Upper lobe of left lung (tissue), 6 donors: ENCODE data around the gene TSPAN31. TPM values are rescaled to one million over a fixed set of nuclear protein-coding genes. Genes with fewer than 3 reads are reported as not detected.

Experiments
- ATAC-seq, 2 donors: fragments of 200-7000 bp; cut with Tn5 transposase; one replicate each; pipeline ENCODE4 v1.9.1; 2022; ENCODE audit warnings: mild to moderate bottlenecking in 2 of 2, moderate library complexity in 2 of 2; ENCODE audit not compliant: low FRiP score in 2 of 2
- DNase-seq, 2 donors: peaks; one replicate each; pipeline ENCODE4 v3.0.0-alpha.2; 2019 to 2020
- H3K27ac ChIP-seq, 4 donors: fragments of 200-600 bp; sonication (generic); one replicate each; pipeline ENCODE4 v1.5.1; 2016 to 2019
- H3K27me3 ChIP-seq, 4 donors: fragments of 200-600 bp; sonication (generic); one replicate each; pipeline ENCODE4 v1.5.1; 2017 to 2019
- H3K36me3 ChIP-seq, 4 donors: fragments of 200-600 bp; sonication (generic); one replicate each; pipeline ENCODE4 v1.5.1; 2016 to 2019
- H3K4me1 ChIP-seq, 4 donors: fragments of 200-600 bp; sonication (generic); one replicate each; pipeline ENCODE4 v1.5.1; 2018 to 2019
- H3K4me3 ChIP-seq, 4 donors: fragments of 200-600 bp; sonication (generic); one replicate each; pipeline ENCODE4 v1.5.1; 2017 to 2019; ENCODE audit warnings: mild to moderate bottlenecking in 2 of 4, moderate library complexity in 1 of 4
- H3K9me3 ChIP-seq, 4 donors: fragments of 200-600 bp; sonication (generic); one replicate each; pipeline ENCODE4 v1.5.1; 2018 to 2019
- CTCF ChIP-seq, 6 experiments: fragments of 450-650 bp in 4 of 6; fragments of 200-600 bp in 2 of 6; sonication (generic) in 2 of 6; IDR thresholded peaks; one replicate each; pipeline ENCODE4 v1.5.1; 2016 to 2019; ENCODE audit warnings: antibody characterized with exemption in 6 of 6
- EP300 ChIP-seq, 4 donors: sonication (generic); formaldehyde crosslinking; IDR thresholded peaks; one replicate each; pipeline ENCODE4 v1.5.1; 2017; ENCODE audit warnings: antibody characterized with exemption in 4 of 4, control low read depth in 2 of 4
- POLR2A ChIP-seq, 4 donors: fragments of 450-650 bp; IDR thresholded peaks; one replicate each; pipeline ENCODE4 v1.5.1; 2016 to 2017; ENCODE audit warnings: antibody characterized with exemption in 4 of 4, mild to moderate bottlenecking in 2 of 4
- POLR2AphosphoS5 ChIP-seq, 2 donors: sonication (generic); formaldehyde crosslinking; IDR thresholded peaks; one replicate each; pipeline ENCODE4 v1.5.1; 2017; ENCODE audit warnings: antibody characterized with exemption in 2 of 2
- WGBS, 2 donors: methylation state at CpG; one replicate each; pipeline ENCODE4 v1.1.5; 2017 to 2018; 5-methylcytosine and 5-hydroxymethylcytosine counted together
- total RNA-seq, 6 donors: library from RNA; depleted of rRNA in 4 of 6; stranded (reverse); fragments of >200 nt in 4 of 6; gene quantifications; one replicate each; pipeline versions ENCODE4 v1.1.0 to v1.2.1, GENCODE V29; 2016 to 2021
- donor health status: DM: no; HTN: no; CAD: no; lungs with moderate emphysema.
- donor health status: DM: no; HTN: yes; CAD: no; lungs with severe emphysema.

Gene TSPAN31
- total RNA-seq, 6 donors from 2014 or later = 16.8 to 54.6 (median 37.3) TPM

- Histone ChIP-seq H3K4me1 (peaks cover 7 to 24% (median 15%) of the 10 kb centered on the region in 4 donors), H3K36me3 (peaks cover 18 to 56% (median 44%) of the 10 kb centered on the region in 4 donors), H3K9me3 (no peaks in the 10 kb centered on the region), H3K4me3 (no peak overlapping the region), H3K27ac (no peak overlapping the region), H3K27me3 (no peaks in the 10 kb centered on the region)
- 61 to 62% methylated on average over 11 of the region's 11 CpGs for WGBS, 2 donors
- DNase-seq (no peak), ATAC-seq (no peak)
- TF ChIP-seq EP300 (IDR thresholded peaks at IDR 0.05) (no peak), POLR2AphosphoS5 (IDR thresholded peaks at IDR 0.05) (no peak), POLR2A (IDR thresholded peaks at IDR 0.05) (no peak), CTCF (IDR thresholded peaks at IDR 0.05) (no peak)
These were observed 21.9 kb upstream of the TSPAN31 start for GRCh38 chr12:57722716-57723629.

- DNase-seq = no peak
- no peak for ATAC-seq
- WGBS, 2 donors = 63% methylated on average over 2 of the region's 2 CpGs
- no peak for TF ChIP-seq POLR2A (IDR thresholded peaks at IDR 0.05)
- no peak for TF ChIP-seq EP300 (IDR thresholded peaks at IDR 0.05)
- no peak for TF ChIP-seq POLR2AphosphoS5 (IDR thresholded peaks at IDR 0.05)
- TF ChIP-seq CTCF (IDR thresholded peaks at IDR 0.05) = no peak
- peaks cover 11 to 49% (median 37%) of the 10 kb centered on the region in 4 donors for H3K36me3 ChIP-seq
- H3K27ac ChIP-seq = no peak overlapping the region
- H3K9me3 ChIP-seq = no peaks in the 10 kb centered on the region
- peaks cover 7 to 24% (median 15%) of the 10 kb centered on the region in 4 donors for H3K4me1 ChIP-seq
- H3K27me3 ChIP-seq = no peaks in the 10 kb centered on the region
- no peak overlapping the region for H3K4me3 ChIP-seq
These were observed 21.2 kb upstream of the TSPAN31 start for GRCh38 chr12:57723630-57723962.

DNA sequence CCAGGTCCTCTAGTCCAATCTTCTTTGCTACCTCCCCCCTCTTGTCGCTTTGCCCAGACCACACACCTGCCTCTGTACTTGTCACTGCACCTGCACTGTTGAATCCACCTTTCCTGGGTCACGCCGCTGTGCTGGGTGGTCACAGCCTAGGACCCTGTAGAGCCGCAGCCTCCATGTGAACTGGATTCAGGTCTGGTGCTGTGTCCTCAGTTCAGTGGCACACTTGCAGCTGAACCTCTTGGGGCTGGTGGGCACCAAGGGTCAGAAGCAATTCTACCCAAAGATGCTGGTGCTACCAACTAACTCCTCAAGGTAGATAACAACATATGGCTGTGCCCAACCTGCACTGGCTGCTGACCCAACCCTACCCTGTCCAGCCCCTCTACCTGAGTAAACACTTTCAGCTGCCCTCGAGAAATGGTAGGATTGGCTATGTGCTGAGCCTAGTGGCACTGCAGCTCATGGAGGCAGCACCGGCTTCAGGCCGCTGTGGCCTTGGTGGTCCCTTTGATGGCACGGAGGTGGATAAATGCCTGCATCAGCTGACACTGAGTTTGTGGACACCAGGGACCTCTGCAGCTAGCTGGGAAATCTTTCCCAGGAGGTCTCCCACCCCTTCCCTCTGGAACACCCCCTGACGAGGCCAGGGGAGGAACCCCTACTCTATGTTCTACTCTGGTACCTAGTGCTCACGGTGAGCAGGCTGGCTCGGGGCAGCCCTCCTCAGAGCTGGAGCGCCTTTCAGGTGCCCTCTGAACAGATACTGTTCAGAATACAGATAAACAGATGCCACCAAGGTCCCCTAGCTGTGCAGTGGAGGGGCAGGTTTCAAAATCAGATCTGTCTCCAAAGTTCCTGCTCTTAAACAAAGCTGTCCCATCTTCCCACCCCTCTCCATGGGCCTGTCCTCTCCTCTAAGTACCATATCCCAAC, 20.6 kb upstream of the TSPAN31 start:
- Histone ChIP-seq H3K9me3 (no peaks in the 10 kb centered on the region), H3K27me3 (no peaks in the 10 kb centered on the region), H3K36me3 (peaks cover 5 to 43% (median 31%) of the 10 kb centered on the region in 4 donors), H3K4me3 (no peak overlapping the region), H3K4me1 (peaks cover 7 to 24% (median 15%) of the 10 kb centered on the region in 4 donors), H3K27ac (no peak overlapping the region)
- ATAC-seq (no peak), DNase-seq (no peak)
- WGBS, 2 donors = 82 to 84% methylated on average over 8 to 12 of the region's 12 CpGs
- TF ChIP-seq CTCF (IDR thresholded peaks at IDR 0.05) (no peak), EP300 (IDR thresholded peaks at IDR 0.05) (no peak), POLR2AphosphoS5 (IDR thresholded peaks at IDR 0.05) (no peak), POLR2A (IDR thresholded peaks at IDR 0.05) (no peak)

DNA sequence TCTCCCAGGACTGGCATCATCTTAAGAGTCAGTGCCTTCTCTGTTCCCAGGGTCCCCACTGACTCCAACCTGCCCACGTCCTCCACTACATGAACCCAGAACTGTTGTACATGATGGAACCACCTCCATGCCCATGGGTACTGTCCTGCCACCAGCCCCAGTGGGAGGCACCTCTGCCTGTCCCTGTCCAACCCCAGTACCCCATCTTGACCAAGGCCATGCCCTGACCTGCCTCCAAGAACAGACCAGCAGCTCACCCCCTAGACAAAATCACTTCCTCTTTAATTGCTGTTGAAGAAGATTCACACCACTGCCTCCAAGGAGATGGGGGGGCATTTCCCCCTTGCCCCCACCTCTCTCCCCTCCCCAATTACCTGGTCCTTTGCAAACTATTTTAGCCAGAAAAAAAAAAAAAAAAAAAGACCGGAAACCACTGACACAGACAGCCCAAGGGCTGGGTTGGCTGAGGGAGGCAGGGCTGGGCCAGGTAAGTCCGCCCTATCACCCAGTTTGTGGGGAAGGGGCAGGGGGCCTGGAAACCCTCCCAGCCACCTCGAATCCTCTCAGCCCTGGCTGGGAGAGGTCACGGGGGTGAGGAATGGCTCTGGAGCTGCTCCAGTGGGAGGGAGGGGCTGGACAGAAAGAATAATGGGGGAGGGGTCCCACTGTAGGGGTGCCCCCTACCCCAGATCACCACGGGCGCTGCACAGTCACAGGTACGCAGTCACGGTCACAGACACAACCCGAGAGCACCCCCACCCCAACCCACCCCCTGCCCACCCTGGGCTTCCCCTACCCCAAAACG, 19.7 kb upstream of the TSPAN31 start:
- H3K4me1 ChIP-seq = peaks cover 7 to 24% (median 15%) of the 10 kb centered on the region in 4 donors
- ATAC-seq (no peak), DNase-seq (no peak)
- peaks cover 0 to 34% (median 22%) of the 10 kb centered on the region in 4 donors for H3K36me3 ChIP-seq
- H3K27me3 ChIP-seq = no peaks in the 10 kb centered on the region
- H3K9me3 ChIP-seq = no peaks in the 10 kb centered on the region
- 71 to 72% methylated on average over 7 to 9 of the region's 11 CpGs for WGBS, 2 donors
- no peak for TF ChIP-seq CTCF (IDR thresholded peaks at IDR 0.05)
- no peak for TF ChIP-seq EP300 (IDR thresholded peaks at IDR 0.05)
- TF ChIP-seq POLR2A (IDR thresholded peaks at IDR 0.05) = no peak
- TF ChIP-seq POLR2AphosphoS5 (IDR thresholded peaks at IDR 0.05) = no peak
- no peak overlapping the region for H3K4me3 ChIP-seq
- no peak overlapping the region for H3K27ac ChIP-seq
